ENCODE results near the gene CERS6. TPM values are rescaled to one million over a fixed set of nuclear protein-coding genes. Genes with fewer than 3 reads are reported as not detected.

Gene CERS6
- total and polyA plus RNA-seq, 11 donors: 22.1 to 78.0 (median 62.2) TPM

GRCh38 chr2:168583064-168583709 is 127.1 kb downstream of the CERS6 start:
- no peak for TF ChIP-seq POLR2A (IDR thresholded peaks at IDR 0.05)
- TF ChIP-seq, protein P1, sequence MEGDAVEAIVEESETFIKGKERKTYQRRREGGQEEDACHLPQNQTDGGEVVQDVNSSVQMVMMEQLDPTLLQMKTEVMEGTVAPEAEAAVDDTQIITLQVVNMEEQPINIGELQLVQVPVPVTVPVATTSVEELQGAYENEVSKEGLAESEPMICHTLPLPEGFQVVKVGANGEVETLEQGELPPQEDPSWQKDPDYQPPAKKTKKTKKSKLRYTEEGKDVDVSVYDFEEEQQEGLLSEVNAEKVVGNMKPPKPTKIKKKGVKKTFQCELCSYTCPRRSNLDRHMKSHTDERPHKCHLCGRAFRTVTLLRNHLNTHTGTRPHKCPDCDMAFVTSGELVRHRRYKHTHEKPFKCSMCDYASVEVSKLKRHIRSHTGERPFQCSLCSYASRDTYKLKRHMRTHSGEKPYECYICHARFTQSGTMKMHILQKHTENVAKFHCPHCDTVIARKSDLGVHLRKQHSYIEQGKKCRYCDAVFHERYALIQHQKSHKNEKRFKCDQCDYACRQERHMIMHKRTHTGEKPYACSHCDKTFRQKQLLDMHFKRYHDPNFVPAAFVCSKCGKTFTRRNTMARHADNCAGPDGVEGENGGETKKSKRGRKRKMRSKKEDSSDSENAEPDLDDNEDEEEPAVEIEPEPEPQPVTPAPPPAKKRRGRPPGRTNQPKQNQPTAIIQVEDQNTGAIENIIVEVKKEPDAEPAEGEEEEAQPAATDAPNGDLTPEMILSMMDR (IDR thresholded peaks at IDR 0.05): no peak
- Histone ChIP-seq H3K4me3 (no peak overlapping the region), H3K27ac (peak overlapping the region in 8 of 12 donors; percentile 0 to 73 (median 31)), H3K4me1 (peaks cover 0 to 52% (median 19%) of the 10 kb centered on the region in 12 donors), H3K27me3 (no peaks in the 10 kb centered on the region), H3K36me3 (no peaks in the 10 kb centered on the region), H3K9me3 (no peaks in the 10 kb centered on the region)
- intact Hi-C loops (cut with DNase I): no loop called here
- peak in 3 of 4 donors; percentile 27 to 49 (median 38) for ATAC-seq
- DNase-seq: no peak
- WGBS, 4 donors: 65 to 73% (median 69%) methylated on average over 5 of the region's 5 CpGs

DNA sequence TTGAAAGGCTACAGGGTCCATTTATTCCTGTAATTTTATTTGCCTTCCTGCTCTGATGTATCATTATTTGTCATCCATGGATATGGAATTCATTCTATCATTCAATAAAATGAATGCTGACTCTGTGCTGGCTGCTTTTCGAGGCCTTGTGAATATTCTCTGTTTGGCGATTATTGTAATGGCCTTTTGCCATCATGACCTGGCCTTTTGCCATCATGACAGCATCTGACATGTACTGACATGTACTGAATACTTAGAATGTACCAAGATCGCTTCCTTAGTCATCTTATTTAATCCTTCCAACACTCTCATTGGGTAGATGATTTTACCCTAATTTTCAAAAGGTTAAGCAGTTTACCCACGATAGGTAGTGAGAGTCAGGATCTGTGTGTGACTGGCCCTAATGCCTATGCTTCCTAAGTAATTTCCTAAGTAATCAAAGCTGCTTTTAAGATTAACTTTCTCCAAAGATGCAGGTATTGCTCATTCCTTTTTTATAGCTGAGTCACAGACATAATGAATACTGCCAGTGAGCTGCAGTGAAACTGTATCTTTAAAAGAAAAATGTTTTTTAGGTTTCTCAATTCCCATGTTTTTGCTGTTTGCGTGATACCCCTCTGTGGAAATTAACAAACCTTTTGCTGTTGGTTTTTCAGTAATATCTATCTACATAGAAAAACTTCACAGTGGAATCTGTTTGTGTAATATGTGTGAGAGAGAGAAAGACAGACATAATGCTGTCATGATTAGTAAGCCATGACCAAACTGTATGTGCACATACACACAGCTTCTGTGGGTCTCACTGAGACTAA is 127.8 kb downstream of the CERS6 start:
- H3K27ac ChIP-seq: peak overlapping the region in 8 of 12 donors; percentile 16 to 73 (median 31)
- peak in 3 of 4 donors; percentile 9 to 41 (median 10) for ATAC-seq
- 36 to 40% (median 38%) methylated on average over 5 of the region's 5 CpGs for WGBS, 4 donors

DNA sequence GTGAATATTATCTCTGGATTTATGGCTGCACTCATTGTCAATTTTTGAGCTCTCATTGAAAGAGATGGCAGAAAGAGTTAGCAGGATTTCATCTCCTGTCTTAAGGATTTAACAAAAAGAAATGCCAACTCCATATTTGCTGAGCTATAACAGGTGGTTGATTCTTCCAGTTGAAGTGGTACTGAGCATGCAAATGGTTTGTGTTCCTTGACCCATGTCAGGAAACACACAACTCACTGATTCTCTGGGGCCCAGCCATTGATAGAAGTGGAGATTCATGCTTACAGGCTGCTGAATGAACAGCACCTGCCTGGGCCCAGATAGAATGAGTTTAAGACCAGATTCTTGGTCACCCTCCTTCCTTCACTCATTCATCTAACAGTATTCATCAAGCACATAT is 128.8 kb downstream of the CERS6 start:
- Histone ChIP-seq H3K4me3 (no peak overlapping the region), H3K27ac (peak overlapping the region in 2 of 12 donors; percentile 30 to 73), H3K27me3 (no peaks in the 10 kb centered on the region), H3K4me1 (peaks cover 0 to 59% (median 19%) of the 10 kb centered on the region in 12 donors), H3K9me3 (no peaks in the 10 kb centered on the region), H3K36me3 (no peaks in the 10 kb centered on the region)
- no peak for ATAC-seq
- intact Hi-C loops (cut with DNase I): no loop called here
- TF ChIP-seq, protein P1 (IDR thresholded peaks at IDR 0.05): no peak
- TF ChIP-seq POLR2A (IDR thresholded peaks at IDR 0.05): no peak
- DNase-seq: no peak

More for the DNA sequence above, 127.8 kb downstream of the CERS6 start:
- Histone ChIP-seq H3K36me3 (no peaks in the 10 kb centered on the region), H3K4me1 (peaks cover 0 to 52% (median 19%) of the 10 kb centered on the region in 12 donors), H3K9me3 (no peaks in the 10 kb centered on the region), H3K27me3 (no peaks in the 10 kb centered on the region), H3K4me3 (no peak overlapping the region)
- TF ChIP-seq POLR2A (IDR thresholded peaks at IDR 0.05): no peak
- TF ChIP-seq, protein P1 (IDR thresholded peaks at IDR 0.05): no peak
- DNase-seq: no peak
- intact Hi-C loops (cut with DNase I): no loop called here

GRCh38 chr2:168585700-168586099 is 129.6 kb downstream of the CERS6 start:
- H3K36me3 ChIP-seq: no peaks in the 10 kb centered on the region
- peaks cover 0 to 62% (median 19%) of the 10 kb centered on the region in 12 donors for H3K4me1 ChIP-seq
- H3K27me3 ChIP-seq: no peaks in the 10 kb centered on the region
- H3K9me3 ChIP-seq: no peaks in the 10 kb centered on the region
- 94 to 97% (median 95%) methylated on average over 4 of the region's 4 CpGs for WGBS, 4 donors
- DNase-seq (no peak), ATAC-seq (no peak)
- TF ChIP-seq, protein P1 (IDR thresholded peaks at IDR 0.05): no peak
- no peak for TF ChIP-seq POLR2A (IDR thresholded peaks at IDR 0.05)
- intact Hi-C loops (cut with DNase I): no loop called here
- H3K4me3 ChIP-seq: no peak overlapping the region
- H3K27ac ChIP-seq: no peak overlapping the region
